Activated CD8-positive, alpha-beta memory T cell treated with anti-CD3 and anti-CD28 coated beads, Interleukin-2, amount 50 U/mL, for 24 hours (primary cell): ENCODE results near the gene AP4B1.

Source experiments
- DNase-seq: peaks from one replicate; pipeline ENCODE4 v3.0.0-alpha.2; 2020; ENCODE audit errors: extremely low read depth

Gene AP4B1

DNA sequence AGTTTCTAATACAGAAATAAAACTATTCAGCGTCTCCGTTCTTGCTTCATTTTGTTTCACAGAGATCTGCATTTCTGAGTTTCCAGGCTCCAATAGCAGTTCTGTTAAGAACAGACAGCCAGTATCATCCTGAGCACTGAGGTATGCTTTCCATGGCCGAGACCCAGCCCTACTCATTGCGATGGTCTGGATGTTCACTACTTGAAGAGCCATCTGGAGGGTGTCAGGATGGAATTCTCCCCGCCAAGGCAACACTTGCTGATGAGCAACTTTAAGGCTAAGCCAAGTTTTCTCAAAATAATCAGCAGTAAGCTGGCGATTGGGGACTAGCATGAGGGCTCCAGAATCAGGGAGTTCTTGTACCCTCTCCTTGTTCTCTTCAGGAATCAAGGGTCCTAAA is 9.5 kb downstream of the AP4B1 start:
- DNase-seq: no peak

DNA sequence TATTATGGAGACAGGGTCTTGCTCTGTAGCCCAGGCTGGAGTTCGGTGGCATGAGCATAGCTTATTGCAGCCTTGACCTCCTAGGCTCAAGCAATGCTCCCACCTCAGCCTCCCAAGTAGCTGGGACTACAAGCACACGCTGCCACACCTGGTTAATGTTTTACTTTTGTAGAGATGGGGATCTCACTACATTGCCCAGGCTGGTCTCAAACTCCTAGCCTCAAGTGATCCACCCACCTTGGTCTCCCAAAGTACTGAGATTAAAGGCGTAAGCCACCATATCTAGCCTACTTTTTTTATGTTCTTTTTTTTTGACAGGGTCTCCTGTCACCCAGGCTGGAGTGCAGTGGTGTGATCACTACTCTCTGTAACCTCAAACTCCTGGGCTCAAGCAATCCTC is 11.3 kb downstream of the AP4B1 start:
- DNase-seq: no peak

DNA sequence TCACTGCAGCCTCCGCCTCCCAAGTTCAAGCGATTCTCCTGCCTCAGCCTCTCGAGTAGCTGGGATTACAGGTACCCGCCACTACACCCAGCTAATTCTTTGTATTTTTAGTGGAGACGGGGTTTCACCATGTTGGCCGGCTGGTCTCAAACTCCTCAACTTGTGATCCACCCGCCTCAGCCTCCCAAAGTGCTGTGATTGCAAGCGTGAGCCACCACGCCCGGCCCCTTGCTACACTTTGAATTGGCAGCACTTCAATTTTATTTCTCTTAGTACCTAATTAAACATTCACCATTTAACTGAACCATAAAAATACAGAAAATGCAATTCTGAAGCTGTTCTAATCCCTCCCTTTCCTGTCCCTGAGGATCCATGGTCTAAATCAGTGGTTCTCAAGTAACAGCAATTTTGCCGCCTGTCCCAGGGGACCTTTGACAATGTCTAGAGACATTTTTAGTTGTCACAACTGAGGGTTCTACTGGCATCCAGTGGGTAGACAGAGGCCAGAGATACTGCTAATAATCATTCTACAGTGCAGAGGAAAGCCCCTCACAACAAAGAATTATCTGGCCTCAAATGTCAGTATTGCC is 12.9 kb downstream of the AP4B1 start:
- no peak for DNase-seq

DNA sequence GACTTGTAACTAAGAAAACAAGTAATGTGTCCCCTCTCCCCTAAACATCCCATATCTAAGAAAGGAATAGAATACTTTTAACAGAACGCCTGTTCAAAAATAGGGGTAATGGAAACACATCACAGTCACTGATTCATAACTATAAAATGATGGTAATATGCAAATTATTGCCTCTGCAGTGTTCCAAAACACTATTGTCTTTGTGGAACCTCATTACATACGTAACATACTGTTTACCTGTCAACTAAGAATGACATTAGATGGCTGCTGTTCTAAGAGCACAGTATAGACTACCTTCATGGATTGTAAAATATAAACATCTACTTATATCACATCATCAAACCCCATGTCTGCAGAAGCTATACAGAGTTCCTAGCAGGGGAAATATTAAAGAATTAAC is 13.8 kb downstream of the AP4B1 start:
- no peak for DNase-seq

DNA sequence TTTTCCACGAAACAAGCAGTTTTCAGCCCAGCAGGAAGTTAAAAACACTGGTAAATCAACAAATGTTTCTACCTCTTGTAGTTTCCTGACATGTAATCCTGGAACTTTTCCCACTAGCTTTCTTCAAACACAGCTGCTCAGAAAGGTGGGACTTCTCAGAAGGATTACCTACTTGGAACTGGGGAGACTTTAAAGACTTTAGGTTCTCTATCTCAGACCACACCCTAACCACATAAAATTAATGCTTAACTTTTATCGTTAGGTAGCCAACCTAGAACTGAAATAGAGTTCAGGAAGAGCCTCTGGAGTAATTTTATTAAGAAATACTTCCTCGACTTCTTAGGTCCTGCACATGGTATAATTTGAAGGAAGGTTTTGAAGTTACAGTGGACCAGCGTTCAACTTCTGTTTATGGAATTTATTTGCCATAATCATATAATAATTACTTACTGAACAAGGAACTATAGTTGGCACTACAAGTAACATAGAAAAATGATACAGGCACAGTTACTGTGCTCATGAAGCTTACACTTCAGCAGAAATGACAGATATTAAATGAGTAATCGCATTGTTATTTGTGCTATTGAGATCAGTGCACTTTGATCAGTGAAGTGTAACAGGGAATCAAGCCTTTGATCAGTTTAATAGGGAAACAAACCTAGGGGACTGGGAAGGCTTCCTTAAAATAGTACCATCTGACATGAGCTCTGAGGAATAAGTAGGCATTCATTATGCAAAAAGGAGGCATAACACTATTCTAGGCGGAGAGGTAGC is 17.0 kb downstream of the AP4B1 start, which contains the start of gene BCL2L15:
Gene BCL2L15, minus strand, starts transcription at position 180 of the 774 bp plus-strand sequence. CDS start 206 bp downstream, outside the sequence.
- no peak for DNase-seq

DNA sequence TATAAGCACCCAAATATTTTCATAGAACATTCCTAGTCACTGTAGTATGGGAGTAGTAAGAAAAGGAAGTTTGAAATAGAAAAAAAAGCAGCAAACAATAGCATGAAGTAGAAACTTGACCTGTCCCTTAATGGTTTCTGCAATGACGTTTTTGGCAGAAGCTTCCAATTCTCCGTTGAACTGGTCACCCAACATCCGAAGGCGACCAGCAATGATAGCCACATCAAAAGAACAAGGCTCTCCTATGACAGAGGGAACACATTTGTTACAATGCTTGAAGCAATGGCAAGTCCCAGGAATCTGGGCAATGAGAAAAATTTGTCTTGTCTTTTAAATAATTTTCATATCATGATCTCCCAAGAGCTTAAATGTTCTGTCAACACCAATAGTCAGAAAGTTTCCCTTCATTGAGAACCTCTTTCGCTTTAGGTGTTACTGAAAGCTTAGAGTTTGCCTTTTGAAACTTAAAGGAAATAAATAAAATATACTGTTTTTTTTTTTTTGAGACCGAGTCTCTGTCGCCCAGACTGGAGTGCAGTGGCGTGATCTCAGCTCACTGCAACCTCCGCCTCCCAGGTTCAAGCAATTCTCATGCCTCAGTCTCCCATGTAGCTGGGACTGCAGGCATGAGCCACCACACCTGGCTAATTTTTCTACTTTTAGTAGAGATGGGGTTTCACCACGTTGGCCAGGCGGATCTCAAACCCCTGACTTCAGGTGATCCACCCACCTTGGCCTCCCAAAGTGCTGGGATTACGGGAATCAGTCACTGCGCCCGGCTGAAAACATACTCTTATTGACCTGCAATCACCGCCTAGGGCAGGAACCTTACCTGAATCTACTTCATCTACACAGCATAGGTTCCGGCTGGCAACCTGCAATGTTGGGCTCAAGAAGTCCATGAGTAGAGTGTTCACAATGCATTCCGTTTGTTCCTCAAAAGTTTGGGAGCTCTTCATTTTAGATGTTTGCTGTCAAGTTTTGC is 17.9 kb downstream of the AP4B1 start:
- DNase-seq: no peak

DNA sequence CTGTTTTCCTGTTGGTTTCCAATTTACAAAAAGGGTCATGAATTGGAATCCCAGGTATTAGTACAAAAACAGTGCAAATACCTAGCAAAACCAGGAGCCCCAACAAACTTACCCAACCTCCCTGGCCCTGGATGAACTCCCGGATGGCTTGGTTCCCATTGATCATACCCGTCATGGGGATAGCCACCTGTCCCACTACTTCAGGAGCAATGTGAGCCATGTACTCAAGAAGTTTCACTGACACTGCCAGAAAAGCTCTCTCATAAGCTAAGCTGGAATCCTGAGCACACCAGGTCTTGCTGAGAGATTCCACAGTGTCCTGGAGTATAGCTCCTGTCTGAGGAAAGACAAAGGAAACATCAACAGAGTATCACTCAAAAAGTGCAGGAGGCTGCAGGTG is 22.9 kb downstream of the AP4B1 start:
- DNase-seq: no peak

DNA sequence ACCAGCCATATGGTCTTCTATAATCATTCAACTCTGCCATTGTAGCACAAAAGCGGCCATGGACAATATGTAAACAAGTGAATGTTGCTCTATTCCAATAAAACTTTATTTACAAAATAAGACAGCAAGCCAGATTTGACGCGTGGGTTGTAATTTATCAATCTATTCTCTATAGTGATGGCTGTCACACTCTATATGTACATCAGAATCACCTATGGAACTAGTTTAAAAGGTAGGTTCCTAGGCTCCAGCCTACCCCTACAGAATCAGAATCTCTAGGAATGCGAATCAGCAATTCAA is 24.9 kb downstream of the AP4B1 start:
- no peak for DNase-seq

DNA sequence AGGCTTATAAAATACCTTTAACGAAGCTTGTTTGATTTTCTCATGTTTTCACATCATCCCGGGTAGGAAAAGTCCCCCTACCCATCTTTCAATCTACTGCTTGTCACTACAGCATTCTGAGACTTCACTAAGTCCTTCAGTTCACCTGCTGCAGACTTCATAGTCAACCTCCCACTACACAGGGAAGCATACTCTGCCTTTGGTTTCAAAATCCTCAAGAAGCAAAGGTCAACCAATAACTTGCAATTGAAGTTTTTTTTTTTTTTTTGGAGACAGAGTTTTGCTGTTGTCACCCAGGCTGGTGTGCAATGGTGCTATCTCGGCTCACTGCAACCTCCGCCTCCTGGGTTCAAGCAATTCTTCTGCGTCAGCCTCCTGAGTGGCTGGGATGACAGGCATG is 28.4 kb downstream of the AP4B1 start:
- DNase-seq: no peak

DNA sequence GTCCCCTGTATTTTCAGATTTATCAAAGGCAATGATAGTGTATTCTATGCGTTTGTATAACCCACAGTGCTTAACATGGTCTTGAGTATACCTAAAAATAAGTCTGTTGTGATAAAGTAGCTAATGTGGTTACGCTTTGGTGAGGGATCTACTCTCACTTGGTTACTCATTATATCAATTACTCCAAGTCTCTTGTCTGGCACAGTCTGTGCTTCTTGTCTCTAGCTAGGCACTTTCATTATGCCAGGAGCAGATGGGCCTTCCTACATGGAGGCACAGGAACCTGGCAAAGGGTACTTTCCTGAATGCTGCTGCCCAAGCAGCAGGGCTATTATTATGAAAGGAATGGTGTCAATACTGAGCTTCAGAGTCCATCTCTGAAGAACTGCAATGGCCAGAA is 28.9 kb downstream of the AP4B1 start:
- no peak for DNase-seq

DNA sequence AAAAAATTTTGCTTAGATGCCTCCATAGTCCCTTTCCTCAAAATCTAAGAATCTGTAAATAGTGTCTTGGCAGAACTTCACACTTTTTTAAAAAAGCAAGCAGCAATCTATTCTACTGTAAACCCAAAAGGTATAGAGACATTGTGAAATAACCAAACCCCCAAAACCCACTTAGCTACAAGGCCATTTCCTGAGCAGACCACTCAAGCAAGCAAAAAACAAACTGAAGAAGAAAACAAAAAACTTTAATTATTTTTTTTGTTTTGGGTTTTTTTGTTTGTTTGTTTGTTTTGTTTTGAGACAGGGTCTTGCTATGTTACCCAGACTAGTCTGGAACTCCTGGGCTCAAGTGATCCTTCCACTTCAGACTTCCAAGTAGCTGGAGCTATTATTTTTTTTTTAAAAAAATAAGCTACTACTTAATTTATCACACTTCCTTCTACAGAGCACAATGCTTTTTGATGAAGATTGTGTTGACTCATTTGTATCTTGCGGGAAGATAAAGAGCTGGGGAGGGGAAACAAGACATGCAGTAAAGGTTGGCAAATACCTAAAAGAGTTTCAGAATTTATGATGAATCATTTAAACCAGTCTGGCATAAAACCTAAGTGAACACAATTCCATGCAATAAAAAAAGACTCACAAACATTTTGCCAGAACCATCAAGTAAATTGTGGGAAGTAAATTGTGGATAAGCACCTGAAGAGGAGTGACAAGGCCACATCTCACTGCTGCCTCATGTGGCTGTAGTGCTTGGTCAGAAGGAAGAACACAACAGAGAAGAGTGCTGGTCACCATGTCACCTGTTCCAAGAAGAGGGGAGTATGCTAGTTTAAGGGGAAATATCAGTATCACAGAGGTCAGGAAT is 30.4 kb downstream of the AP4B1 start:
- no peak for DNase-seq

DNA sequence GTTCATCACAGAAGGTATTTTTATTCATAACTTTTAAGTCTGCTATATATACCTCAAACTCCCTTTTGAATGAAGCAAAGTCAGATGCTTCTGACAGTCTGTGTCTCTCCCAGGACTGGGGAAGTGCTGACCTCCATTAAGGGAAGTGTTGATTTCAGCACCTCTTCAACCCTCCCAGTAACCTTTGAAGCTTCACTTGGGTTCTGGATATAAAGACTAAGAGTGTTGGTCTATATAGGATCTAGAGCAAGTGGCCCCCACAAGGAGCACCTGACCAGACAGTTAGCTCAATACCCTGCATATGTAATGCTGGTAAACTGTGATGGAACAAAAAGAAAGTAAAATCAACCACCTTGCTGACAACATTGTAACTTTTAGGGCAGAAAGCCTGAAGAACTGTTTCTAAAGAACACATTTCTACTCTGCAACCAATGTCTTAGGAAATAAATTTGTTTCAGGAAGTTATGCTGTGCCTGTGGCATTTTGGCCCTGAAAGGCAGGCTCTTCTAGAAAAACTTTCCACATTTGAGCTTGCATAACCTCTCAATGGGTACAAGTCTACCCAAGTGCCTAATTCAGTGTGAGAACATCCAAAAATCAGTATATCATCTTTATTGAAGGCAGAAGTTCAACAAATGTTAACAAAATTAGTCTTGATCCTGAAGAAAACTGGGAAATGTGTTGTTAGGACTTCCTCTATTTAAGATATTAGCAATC is 32.2 kb downstream of the AP4B1 start:
- no peak for DNase-seq

DNA sequence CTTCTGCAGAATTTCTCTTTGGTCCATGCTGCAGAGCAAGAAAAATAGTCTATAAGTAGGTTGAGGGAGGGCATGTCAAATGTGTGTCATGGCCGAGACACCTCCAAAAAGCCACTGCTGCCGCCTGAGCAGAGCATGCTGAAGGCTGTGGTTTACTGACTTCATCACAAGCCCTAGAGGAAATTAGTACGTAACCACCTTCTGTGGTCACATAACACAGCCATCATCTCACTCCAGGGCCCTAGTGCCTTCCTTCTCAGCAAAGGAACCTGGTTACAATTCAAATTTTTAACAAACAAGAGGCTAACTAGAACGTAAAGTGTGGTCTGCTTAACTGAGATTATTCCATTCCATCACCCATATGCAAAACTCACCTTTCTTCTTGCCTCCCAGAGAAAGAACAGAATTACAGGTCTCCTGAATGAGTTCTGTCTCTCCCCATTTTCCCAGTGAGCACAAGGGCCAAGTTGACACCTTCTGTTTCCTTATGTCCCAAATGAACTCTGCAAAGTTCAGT is 32.9 kb downstream of the AP4B1 start, which contains the start of gene PTPN22:
Gene PTPN22, minus strand, starts transcription at position 116 of the 517 bp plus-strand sequence.
- peak; percentile 53 for DNase-seq

DNA sequence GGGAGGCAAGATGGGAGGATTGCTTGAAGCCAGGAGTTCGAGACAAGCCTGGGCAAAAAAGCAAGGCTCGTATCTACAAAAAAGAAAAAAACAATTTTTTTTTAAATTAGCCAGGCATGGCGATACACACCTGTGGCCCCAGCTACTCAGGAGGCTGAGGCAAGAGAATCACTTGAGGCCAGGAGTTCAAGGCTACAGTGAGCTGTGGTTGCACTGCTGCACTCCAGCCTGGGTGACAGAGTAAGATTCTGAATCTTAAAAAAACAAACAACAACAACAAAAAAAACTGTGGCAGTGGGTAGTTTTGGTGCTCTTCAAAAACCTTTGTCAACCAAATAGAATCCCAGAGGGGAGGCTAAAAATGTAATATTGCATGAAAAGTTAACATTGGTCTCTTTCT is 33.8 kb downstream of the AP4B1 start:
- DNase-seq: no peak

DNA sequence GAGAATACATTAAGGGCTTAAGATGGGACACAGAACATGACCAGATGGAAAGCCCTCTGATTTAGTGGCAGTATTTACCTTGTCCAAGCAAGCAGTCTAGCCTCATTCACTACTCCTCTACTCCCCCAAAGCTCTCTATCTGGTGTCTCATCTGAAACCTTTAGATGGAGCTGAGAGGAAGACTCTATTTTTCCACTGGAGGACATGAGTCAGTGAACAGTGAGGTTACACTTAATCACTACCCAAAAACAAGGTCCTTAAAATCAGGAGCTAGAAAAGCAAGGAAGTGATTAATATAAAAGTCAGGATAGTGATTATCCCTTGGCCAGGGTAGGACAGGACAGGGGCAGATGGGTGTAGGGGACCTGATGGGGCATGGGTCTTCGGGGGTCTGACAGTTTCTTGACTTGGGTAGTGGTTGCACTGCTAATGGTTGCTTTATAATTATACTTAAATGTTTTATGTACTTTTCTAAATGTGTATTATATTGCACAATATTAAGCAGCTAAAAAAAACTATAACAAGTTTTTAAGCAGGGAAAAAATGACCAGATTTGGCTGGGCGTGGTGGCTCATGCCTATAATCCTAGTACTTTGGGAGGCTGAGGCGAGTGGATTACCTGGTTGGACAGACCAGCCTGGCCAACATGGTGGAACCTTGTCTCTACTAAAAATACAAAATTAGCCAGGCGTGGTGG is 36.1 kb downstream of the AP4B1 start:
- DNase-seq: no peak

DNA sequence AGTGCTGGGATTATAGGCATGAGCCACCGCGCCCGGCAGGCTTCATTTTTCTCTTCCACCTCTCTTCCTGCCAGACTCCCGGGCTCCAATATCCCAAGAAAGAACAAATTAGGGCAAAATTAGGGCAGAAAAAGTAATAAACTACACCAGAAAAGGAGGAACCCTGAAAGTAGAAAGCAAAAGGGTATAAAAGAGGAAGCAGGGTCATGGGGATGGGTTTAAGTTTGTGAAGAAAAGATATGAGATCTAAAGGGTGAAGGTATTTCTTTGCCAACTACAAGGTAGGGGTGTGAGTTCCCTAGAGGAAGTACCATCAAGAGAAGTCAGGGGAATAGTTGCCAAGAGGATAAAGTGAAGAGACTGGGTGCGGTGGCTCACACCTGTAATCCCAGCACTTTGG is 43.0 kb downstream of the AP4B1 start:
- DNase-seq: no peak

DNA sequence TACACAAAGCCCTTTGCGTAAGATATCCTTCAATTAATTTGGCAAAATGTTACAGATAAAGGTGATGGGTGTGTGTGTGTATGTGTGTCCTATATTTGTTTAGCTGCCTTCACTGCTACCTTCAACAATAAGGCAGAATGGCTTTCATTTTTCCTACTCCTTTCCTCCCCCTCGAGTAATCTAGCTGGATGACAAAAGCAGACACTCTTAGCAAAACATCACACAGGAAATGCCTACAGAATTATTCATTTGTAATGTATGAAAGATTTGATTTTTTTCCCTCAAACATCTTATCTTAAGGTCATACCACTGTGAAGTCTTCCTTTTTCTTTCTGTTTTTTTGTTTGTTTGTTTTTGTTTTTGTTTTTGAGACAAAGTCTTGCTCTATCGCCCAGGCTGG is 43.7 kb downstream of the AP4B1 start:
- DNase-seq: no peak

DNA sequence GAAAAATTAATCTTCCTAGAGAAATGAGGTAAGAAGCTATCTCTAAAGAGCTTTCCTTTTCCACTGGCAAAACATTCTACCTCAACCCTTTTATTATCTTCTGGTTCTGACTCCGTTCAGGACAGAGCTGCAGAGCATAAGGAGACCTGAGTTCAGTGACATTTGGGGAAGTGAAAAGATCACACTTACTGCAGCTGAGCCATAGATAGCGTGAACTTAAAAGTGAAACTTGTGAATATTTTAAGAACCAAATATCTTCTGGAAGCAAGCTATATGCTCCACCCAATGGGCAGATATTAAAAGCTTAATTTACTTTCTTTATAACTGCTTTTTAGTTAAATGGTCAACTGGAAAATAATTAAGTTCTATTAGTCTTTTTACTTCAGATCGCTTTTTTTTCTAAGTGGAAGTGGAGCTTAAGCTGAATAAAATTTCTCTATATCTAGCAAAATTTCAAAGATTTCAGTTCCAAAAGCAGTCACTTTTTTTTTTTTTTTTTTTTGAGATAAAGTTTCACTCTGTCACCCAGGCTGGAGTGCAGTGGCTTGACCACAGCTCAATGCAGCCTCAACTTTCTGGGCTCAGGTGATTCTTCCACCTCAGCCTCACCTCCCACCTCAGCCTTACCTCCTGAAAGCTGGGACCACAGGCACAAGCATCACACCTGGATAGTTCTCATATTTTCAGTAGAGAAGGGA is 45.0 kb downstream of the AP4B1 start:
- DNase-seq: no peak

DNA sequence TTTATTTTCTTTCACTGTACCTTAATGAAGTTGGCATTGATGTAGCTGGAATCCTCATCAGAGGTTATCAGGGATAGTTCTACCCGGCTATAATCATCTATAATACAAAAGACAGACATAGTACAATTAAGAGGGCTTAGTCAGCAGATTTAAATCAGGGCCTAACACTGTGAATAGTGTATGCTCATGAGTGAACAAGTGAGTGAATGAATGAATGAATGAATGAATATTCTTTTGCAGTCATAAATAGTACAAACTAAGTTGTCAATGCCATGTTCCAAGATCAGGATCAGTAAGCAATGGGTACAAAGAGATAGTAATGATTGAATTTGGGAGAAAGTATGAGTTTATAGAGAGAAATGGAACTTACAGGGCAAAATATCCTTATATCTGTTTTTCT is 45.6 kb downstream of the AP4B1 start:
- no peak for DNase-seq
